MCF 10A (cell line): ENCODE results near the gene BACH1. TPM values are rescaled to one million over a fixed set of nuclear protein-coding genes. Genes with fewer than 3 reads are reported as not detected.

ENCODE experiments used
- BruUV-seq: library from RNA; stranded (reverse); fragments of 400-500 nt; replicated peaks from 2 replicates; lab custom pipeline; 2021; lab: Mats Ljungman, UMichigan
- CTCF ChIA-PET: fragments of 300-600 bp; sonication (Branson Sonifier 250); formaldehyde crosslinking; extraction: SDS; loops from one replicate; lab custom pipeline; 2021; ENCODE audit warnings: antibody characterized with exemption, inconsistent platforms; lab: Yijun Ruan, JAX
- POLR2A ChIA-PET: fragments of 300-600, 350-650 bp; sonication (Branson Sonifier 250); formaldehyde crosslinking; extraction: SDS; loops from one replicate; lab custom pipeline; 2020; ENCODE audit warnings: antibody characterized with exemption, inconsistent platforms; lab: Yijun Ruan, JAX
- DNase-seq: peaks from one replicate; pipeline ENCODE4 v3.0.0-alpha.2; 2018; ENCODE audit not compliant: unreplicated experiment
- H3K27ac Mint-ChIP-seq: one replicate; pipeline ENCODE4 v1.8.0; 2022; ENCODE audit warnings: mild to moderate bottlenecking, low read depth, mixed read lengths; ENCODE audit not compliant: unreplicated experiment
- H3K27me3 Mint-ChIP-seq: one replicate; pipeline ENCODE4 v1.8.0; 2022; ENCODE audit warnings: mixed read lengths; ENCODE audit not compliant: insufficient read depth, unreplicated experiment
- H3K36me3 Mint-ChIP-seq: one replicate; pipeline ENCODE4 v1.8.0; 2022; ENCODE audit warnings: mild to moderate bottlenecking, moderate library complexity, mixed read lengths; ENCODE audit not compliant: insufficient read depth, unreplicated experiment
- H3K4me1 Mint-ChIP-seq: one replicate; pipeline ENCODE4 v1.8.0; 2022; ENCODE audit warnings: mixed read lengths; ENCODE audit not compliant: insufficient read depth, unreplicated experiment
- H3K4me3 Mint-ChIP-seq: one replicate; pipeline ENCODE4 v1.8.0; 2022; ENCODE audit warnings: mild to moderate bottlenecking, moderate library complexity, mixed read lengths; ENCODE audit not compliant: unreplicated experiment
- H3K9me3 Mint-ChIP-seq: one replicate; pipeline ENCODE4 v1.8.0; 2022; ENCODE audit warnings: mixed read lengths; ENCODE audit not compliant: unreplicated experiment
- CTCF ChIP-seq: fragments of 200-600 bp; IDR thresholded peaks from one replicate; pipeline ENCODE4 v1.8.0; 2022; ENCODE audit warnings: antibody characterized with exemption, mild to moderate bottlenecking; ENCODE audit not compliant: unreplicated experiment
- intact Hi-C: fragments of 100-400 bp; cut with micrococcal nuclease; formaldehyde crosslinking; loops from 2 replicates; pipeline ENCODE4 v1.14.1; 2022
- total RNA-seq: library from RNA; stranded (reverse); gene quantifications from 2 replicates; pipeline ENCODE4 v1.2.3, GENCODE V29; 2022

Gene BACH1
- total RNA-seq, 1 experiment from 2014 or later, result 69.3 TPM

- BruUV-seq, result no TSS peak
- intact Hi-C loops, result no loop called here
- ChIA-PET POLR2A (no interaction called here), CTCF (no interaction called here)
- Mint-ChIP-seq H3K36me3 (no peaks in the 10 kb centered on the region), H3K27me3 (no peaks in the 10 kb centered on the region), H3K27ac (no peak overlapping the region), H3K9me3 (no peaks in the 10 kb centered on the region), H3K4me1 (no peaks in the 10 kb centered on the region), H3K4me3 (no peak overlapping the region)
- no peak for TF ChIP-seq CTCF
- DNase-seq, result no peak
Observed at GRCh38 chr21:29387598-29387997, 88.9 kb downstream of the BACH1 start.

GRCh38 chr21:29389136-29389535 lies 90.4 kb downstream of the BACH1 start:
- H3K9me3 Mint-ChIP-seq, result no peaks in the 10 kb centered on the region
- no peak overlapping the region for H3K27ac Mint-ChIP-seq
- no peaks in the 10 kb centered on the region for H3K4me1 Mint-ChIP-seq
- CTCF ChIA-PET, result no interaction called here
- POLR2A ChIA-PET, result no interaction called here
- TF ChIP-seq CTCF, result no peak
- BruUV-seq, result no TSS peak
- no peaks in the 10 kb centered on the region for H3K36me3 Mint-ChIP-seq
- no peak for DNase-seq
- H3K4me3 Mint-ChIP-seq, result no peak overlapping the region
- H3K27me3 Mint-ChIP-seq, result no peaks in the 10 kb centered on the region
- intact Hi-C loops, result no loop called here

GRCh38 chr21:29390778-29391177 lies 92.1 kb downstream of the BACH1 start:
- intact Hi-C loops, result no loop called here
- H3K4me3 Mint-ChIP-seq, result no peak overlapping the region
- POLR2A ChIA-PET, result interaction anchor here (0.6 kb wide), 1 partner anchor 453 kb away, joined by 3 read pairs; no protein-coding TSS in a partner anchor
- no peak for TF ChIP-seq CTCF
- no TSS peak for BruUV-seq
- no peaks in the 10 kb centered on the region for H3K9me3 Mint-ChIP-seq
- CTCF ChIA-PET, result interaction anchor here (0.9 kb wide), 1 partner anchor 42 kb away, joined by 3 read pairs; no protein-coding TSS in a partner anchor
- DNase-seq, result no peak
- H3K36me3 Mint-ChIP-seq, result no peaks in the 10 kb centered on the region
- H3K27me3 Mint-ChIP-seq, result no peaks in the 10 kb centered on the region
- H3K4me1 Mint-ChIP-seq, result no peaks in the 10 kb centered on the region
- H3K27ac Mint-ChIP-seq, result no peak overlapping the region

GRCh38 chr21:29394051-29394450 lies 95.3 kb downstream of the BACH1 start:
- no peaks in the 10 kb centered on the region for H3K36me3 Mint-ChIP-seq
- no peak for DNase-seq
- no TSS peak for BruUV-seq
- H3K4me3 Mint-ChIP-seq, result no peak overlapping the region
- intact Hi-C loops, result no loop called here
- H3K27me3 Mint-ChIP-seq, result no peaks in the 10 kb centered on the region
- CTCF ChIA-PET, result interaction anchor here (0.6 to 1.6 kb wide), 5 partner anchors 16 to 459 kb away, joined by 3 to 6 read pairs (median 3); no protein-coding TSS in a partner anchor
- no peaks in the 10 kb centered on the region for H3K4me1 Mint-ChIP-seq
- no peak overlapping the region for H3K27ac Mint-ChIP-seq
- POLR2A ChIA-PET, result interaction anchor here (0.6 to 1.9 kb wide), 3 partner anchors 12 to 129 kb away, joined by 3 to 5 read pairs (median 4); no protein-coding TSS in a partner anchor
- TF ChIP-seq CTCF, result no peak
- H3K9me3 Mint-ChIP-seq, result peaks cover 9% of the 10 kb centered on the region

Other genes with a start within 250 kb of the BACH1 start
- 174 and 221 TPM in 2 replicates for gene CCT8, start 225.3 kb upstream of the BACH1 start, total RNA-seq
- 4.9 and 6.3 TPM in 2 replicates for gene MAP3K7CL, start 168.3 kb upstream of the BACH1 start, total RNA-seq